GM19025 (cell line): ENCODE measurements around the gene FILIP1L.

Experiments
- ATAC-seq: cut with Tn5 transposase; IDR thresholded peaks from one replicate; pipeline ENCODE4 v1.9.1; 2021; ENCODE audit warnings: mild to moderate bottlenecking, low read depth, moderate library complexity; ENCODE audit not compliant: unreplicated experiment

FILIP1L gene

GRCh38 chr3:99984668-99985067 is 129.6 kb downstream of the FILIP1L start:
- no peak for ATAC-seq

- ATAC-seq: no peak
Observed at GRCh38 chr3:99984139-99984538, 130.2 kb downstream of the FILIP1L start.

- no peak for ATAC-seq
Observed at GRCh38 chr3:99982650-99983049, 131.7 kb downstream of the FILIP1L start.

- ATAC-seq: no peak
Observed at GRCh38 chr3:99981138-99981537, 133.2 kb downstream of the FILIP1L start.

- no peak for ATAC-seq
Observed at GRCh38 chr3:99980606-99981005, 133.7 kb downstream of the FILIP1L start.

GRCh38 chr3:99978221-99978620 is 136.1 kb downstream of the FILIP1L start:
- no peak for ATAC-seq

- no peak for ATAC-seq
Observed at GRCh38 chr3:99976584-99976983, 137.7 kb downstream of the FILIP1L start.

GRCh38 chr3:99974989-99975388 is 139.3 kb downstream of the FILIP1L start:
- no peak for ATAC-seq

GRCh38 chr3:99972380-99973104 is 141.8 kb downstream of the FILIP1L start:
- no peak for ATAC-seq

- no peak for ATAC-seq
Observed at GRCh38 chr3:99971761-99972160, 142.5 kb downstream of the FILIP1L start.

- peak; percentile 91 for ATAC-seq
Observed at GRCh38 chr3:99970198-99970597, 144.1 kb downstream of the FILIP1L start.

- no peak for ATAC-seq
Observed at GRCh38 chr3:99969136-99969535, 145.2 kb downstream of the FILIP1L start.

- no peak for ATAC-seq
Observed at GRCh38 chr3:99967796-99968195, 146.5 kb downstream of the FILIP1L start.

GRCh38 chr3:99966662-99967416 is 147.5 kb downstream of the FILIP1L start:
- no peak for ATAC-seq

GRCh38 chr3:99965681-99966408 is 148.5 kb downstream of the FILIP1L start:
- ATAC-seq: no peak

- ATAC-seq: no peak
Observed at GRCh38 chr3:99965077-99965476, 149.2 kb downstream of the FILIP1L start.

- ATAC-seq: no peak
Observed at GRCh38 chr3:99962703-99963102, 151.6 kb downstream of the FILIP1L start.

GRCh38 chr3:99961756-99962515 is 152.4 kb downstream of the FILIP1L start:
- ATAC-seq: no peak

- ATAC-seq: no peak
Observed at GRCh38 chr3:99960941-99961340, 153.4 kb downstream of the FILIP1L start.

- no peak for ATAC-seq
Observed at GRCh38 chr3:99960123-99960878, 154.0 kb downstream of the FILIP1L start.
